DMS53 (cell line): ENCODE data around the gene ACOXL.

ENCODE experiments used
- DNase-seq: peaks from one replicate; lab custom pipeline; 2025; lab: John Stamatoyannopoulos, UW

Gene ACOXL

GRCh38 chr2:111140815-111141214 lies 408.4 kb downstream of the ACOXL start:
- DNase-seq, result no peak

- DNase-seq, result no peak
Measured at GRCh38 chr2:111142101-111142500, 409.7 kb downstream of the ACOXL start.

GRCh38 chr2:111143107-111143842 lies 410.9 kb downstream of the ACOXL start:
- DNase-seq, result no peak

- DNase-seq, result no peak
Measured at GRCh38 chr2:111143843-111144198, 411.4 kb downstream of the ACOXL start.

DNA sequence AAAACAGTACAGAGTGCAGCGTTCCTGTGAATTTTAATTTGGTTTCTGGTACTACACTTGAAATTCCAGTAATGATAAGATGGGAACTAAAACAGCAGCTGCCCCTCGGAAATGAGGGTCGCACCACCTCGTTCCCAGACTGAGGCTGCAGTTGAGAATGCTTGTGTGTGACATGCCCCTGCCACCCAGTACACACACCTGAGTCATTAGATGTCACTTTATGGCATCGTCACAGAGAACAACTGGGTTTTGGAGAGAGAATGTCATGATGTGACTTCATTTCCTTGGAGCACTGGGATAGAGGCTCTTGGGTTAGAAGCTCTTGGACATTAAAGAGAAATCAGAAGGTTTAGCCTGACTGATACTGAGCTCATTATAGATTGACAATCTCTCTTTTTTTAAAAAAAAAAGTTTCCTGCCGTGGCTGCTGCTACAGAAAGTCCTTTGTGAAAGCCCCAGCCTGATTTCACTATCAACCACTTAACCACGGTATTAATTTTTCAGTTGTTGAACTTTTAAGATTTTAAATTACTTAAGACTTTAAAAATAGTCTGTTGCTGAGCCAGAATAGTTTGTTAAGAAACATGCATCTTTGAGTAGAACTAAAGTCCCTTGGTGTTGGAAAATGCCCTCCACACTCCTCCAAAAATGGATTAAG lies 412.9 kb downstream of the ACOXL start:
- no peak for DNase-seq

DNA sequence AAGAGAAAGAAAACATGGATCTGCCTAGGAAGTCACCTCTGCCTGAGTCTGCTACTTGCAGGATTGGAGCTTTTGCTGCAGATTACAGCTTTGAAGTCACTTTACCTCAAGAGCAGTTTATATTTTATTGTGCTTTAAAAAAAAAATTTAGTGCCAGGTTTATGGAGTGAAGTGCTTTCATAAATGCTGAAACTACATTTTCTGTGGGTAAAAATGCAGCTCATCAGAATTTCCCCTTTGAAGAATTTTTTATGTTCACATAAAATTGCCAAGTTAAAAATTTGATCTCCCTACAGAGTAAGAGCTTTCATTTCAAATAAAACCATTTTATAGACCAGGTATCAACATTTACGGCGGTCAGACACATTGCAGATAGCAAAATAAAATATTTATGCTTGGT lies 413.6 kb downstream of the ACOXL start:
- no peak for DNase-seq

- DNase-seq, result no peak
Measured at GRCh38 chr2:111148225-111148873, 416.0 kb downstream of the ACOXL start.

GRCh38 chr2:111148925-111149324 lies 416.6 kb downstream of the ACOXL start:
- DNase-seq, result no peak

DNA sequence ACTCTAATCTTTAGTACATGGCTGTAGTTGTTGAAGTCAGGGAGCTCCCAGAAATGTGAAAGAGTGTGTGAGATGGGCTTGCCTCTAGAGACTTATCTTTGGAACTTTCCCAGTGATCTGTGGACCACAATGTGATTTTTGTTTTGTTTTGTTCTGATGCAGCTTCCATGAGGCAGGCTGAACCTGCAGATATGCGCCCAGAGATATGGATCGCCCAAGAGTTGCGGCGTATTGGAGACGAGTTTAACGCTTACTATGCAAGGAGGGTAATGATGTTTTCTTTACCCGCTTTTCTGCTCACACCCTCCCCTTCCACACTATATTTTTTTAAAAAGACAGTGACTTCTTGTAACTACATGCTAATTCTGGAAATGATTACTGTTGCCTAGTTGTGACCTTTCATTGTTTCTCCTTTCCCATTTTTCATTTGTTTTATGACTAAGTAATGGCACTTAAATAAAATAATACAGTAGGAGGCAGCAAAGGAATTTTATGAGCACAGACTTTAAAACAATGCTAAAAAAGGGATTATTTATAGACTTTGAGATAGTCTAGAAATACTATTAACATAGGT lies 417.6 kb downstream of the ACOXL start:
- no peak for DNase-seq

DNA sequence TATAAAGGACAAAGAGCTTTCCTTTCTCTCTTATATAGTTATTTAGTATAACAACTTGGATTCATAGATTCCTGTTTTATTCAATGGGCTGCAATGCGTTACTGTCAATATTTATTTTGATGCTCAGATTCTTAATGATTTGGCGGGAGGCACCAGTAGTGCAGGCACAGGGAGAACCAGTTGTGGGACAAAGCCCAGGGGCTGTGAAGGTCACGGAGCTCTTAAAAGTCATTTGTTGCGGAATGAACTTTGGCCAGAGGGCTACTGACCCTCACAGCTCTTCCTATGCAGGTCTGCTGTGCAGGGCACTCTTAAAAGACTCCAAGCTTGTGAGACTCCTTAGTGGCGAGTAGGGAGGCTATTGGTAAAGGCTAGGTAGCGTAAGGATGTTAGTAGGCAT lies 422.4 kb downstream of the ACOXL start:
- DNase-seq, result no peak

DNA sequence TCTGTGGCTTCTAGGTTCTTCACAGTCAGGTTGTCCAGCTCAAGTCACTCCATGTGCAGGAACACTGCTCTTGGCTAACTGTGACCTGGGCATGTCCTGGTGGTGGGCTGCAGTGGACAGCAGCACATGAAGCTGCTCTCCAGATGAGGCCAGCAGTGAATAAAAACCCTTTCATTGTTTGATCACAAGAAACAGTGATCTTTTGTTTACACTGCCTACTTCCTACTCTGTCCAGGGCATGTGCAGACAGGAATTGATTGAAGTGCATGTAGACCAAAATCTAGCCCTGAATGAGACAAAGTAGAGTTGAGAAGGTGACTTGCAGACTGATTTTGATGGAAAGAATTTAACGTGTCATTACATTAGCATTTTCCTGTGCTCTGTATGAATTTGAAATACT lies 423.2 kb downstream of the ACOXL start:
- DNase-seq, result peak; percentile 63

GRCh38 chr2:111156529-111156928 lies 424.2 kb downstream of the ACOXL start:
- no peak for DNase-seq

GRCh38 chr2:111157071-111157661 lies 424.8 kb downstream of the ACOXL start:
- peak; percentile 78 for DNase-seq

DNA sequence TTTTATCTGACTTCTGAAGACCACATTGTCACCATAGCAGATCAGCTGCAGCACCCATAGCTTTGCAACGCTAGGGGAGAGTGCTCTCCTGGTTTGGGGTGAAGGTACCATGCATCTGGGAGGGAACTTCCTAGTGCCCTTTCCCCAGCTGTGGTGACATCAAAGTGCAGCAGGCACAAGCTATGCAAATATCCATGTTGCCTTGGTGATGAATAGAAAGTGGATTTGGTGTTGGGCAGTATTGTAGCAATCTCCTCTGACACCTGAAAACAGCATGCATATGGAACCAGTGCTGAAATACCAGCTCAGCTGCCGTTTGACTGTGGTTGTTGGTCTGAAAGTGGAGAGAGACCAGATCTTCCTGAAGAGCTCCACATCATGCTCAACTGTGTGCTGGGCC lies 425.4 kb downstream of the ACOXL start:
- peak; percentile 82 for DNase-seq

- no peak for DNase-seq
Measured at GRCh38 chr2:111159641-111160040, 427.3 kb downstream of the ACOXL start.

- no peak for DNase-seq
Measured at GRCh38 chr2:111160758-111161157, 428.4 kb downstream of the ACOXL start.

GRCh38 chr2:111161971-111162370 lies 429.6 kb downstream of the ACOXL start:
- no peak for DNase-seq

- no peak for DNase-seq
Measured at GRCh38 chr2:111162718-111163331, 430.5 kb downstream of the ACOXL start.

GRCh38 chr2:111164078-111164477 lies 431.7 kb downstream of the ACOXL start:
- no peak for DNase-seq

GRCh38 chr2:111165084-111165483 lies 432.7 kb downstream of the ACOXL start:
- DNase-seq, result no peak

DNA sequence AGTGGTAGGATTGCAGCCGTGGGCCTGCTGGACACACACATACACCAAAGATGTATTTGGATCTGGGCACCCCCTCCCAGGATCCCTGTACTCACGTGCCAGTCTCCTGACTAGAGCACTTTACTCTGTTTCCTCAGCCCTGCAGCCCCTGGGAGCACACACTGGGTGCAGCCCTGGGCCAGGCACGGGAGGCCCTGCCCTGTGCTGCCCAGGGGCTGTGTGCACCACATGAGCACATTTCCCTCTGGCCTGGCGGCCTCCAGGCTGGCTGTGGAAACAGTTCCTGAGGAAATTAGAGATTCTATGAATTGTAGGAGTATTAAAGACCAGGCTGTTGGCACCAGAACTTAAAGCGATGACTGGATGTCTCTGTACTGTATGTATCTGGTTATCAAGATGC lies 433.7 kb downstream of the ACOXL start:
- DNase-seq, result no peak
